Hepatocyte (in vitro differentiated cells): ENCODE data around the gene FNDC3B. TPM values are rescaled to one million over a fixed set of nuclear protein-coding genes. Genes with fewer than 3 reads are reported as not detected.
"Not testable (repeated sequence)": the region's sequence is repeated elsewhere in the genome, so short reads cannot be mapped to it uniquely, and the experiment has no call there.

ENCODE experiments used
- DNase-seq: peaks from one replicate; pipeline ENCODE4 v3.0.0-alpha.2; 2016; ENCODE audit warnings: low spot score
- H2AFZ ChIP-seq: fragments of 200-600 bp; sonication (generic); 2 replicates; pipeline ENCODE4 v1.6.0; 2016; ENCODE audit warnings: antibody characterized with exemption, mild to moderate bottlenecking
- H3K27ac ChIP-seq: fragments of 200-600 bp; sonication (generic); 2 replicates; pipeline ENCODE4 v1.5.1; 2016; ENCODE audit warnings: mild to moderate bottlenecking
- H3K27me3 ChIP-seq: fragments of 200-600 bp; sonication (generic); 2 replicates; pipeline ENCODE4 v1.6.1; 2016
- H3K36me3 ChIP-seq: fragments of 200-600 bp; sonication (generic); replicated peaks from 2 replicates; pipeline ENCODE4 v1.5.1; 2016; ENCODE audit warnings: low read depth; ENCODE audit not compliant: insufficient read depth
- H3K4me1 ChIP-seq: fragments of 200-600 bp; sonication (generic); 2 replicates; pipeline ENCODE4 v1.5.1; 2016; ENCODE audit warnings: mild to moderate bottlenecking, moderate library complexity; ENCODE audit not compliant: insufficient read depth
- H3K4me2 ChIP-seq: fragments of 200-600 bp; sonication (generic); 2 replicates; pipeline ENCODE4 v1.6.0; 2016
- H3K4me3 ChIP-seq: fragments of 200-600 bp; sonication (generic); 2 replicates; pipeline ENCODE4 v1.5.1; 2016; ENCODE audit warnings: mild to moderate bottlenecking
- H3K79me2 ChIP-seq: fragments of 200-600 bp; sonication (generic); 2 replicates; pipeline ENCODE4 v1.6.0; 2017; ENCODE audit warnings: mild to moderate bottlenecking
- H3K9me2 ChIP-seq: fragments of 200-600 bp; sonication (generic); replicated peaks from 2 replicates; pipeline ENCODE4 v1.6.0; 2017; ENCODE audit warnings: mild to moderate bottlenecking; ENCODE audit not compliant: insufficient read depth
- H3K9me3 ChIP-seq: fragments of 200-600 bp; sonication (generic); 2 replicates; pipeline ENCODE4 v1.5.1; 2016; ENCODE audit warnings: low read depth, mild to moderate bottlenecking
- H4K20me1 ChIP-seq: fragments of 200-600 bp; sonication (generic); 2 replicates; pipeline ENCODE4 v1.6.0; 2016; ENCODE audit warnings: mild to moderate bottlenecking; ENCODE audit not compliant: insufficient read depth, poor library complexity, severe bottlenecking
- CTCF ChIP-seq: fragments of 200-600 bp; sonication (generic); IDR thresholded peaks from 2 replicates; pipeline ENCODE4 v1.5.1; 2016; ENCODE audit warnings: antibody characterized with exemption, mild to moderate bottlenecking; ENCODE audit not compliant: poor library complexity
- EZH2 ChIP-seq: fragments of 200-600 bp; sonication (generic); IDR thresholded peaks from 2 replicates; pipeline ENCODE4 v1.6.1; 2016; ENCODE audit warnings: antibody characterized with exemption, mild to moderate bottlenecking, borderline replicate concordance
- EZH2phosphoT487 ChIP-seq: fragments of 200-600 bp; sonication (generic); IDR thresholded peaks from one replicate; pipeline ENCODE4 v1.6.1; 2018; ENCODE audit warnings: antibody characterized with exemption, mild to moderate bottlenecking, low read depth, moderate library complexity; ENCODE audit not compliant: unreplicated experiment, severe bottlenecking
- WGBS: methylation state at CpG from one replicate; pipeline ENCODE4 v1.1.6; 2016; ENCODE audit warnings: low lambda C conversion rate; ENCODE audit errors: missing lambda C conversion rate; 5-methylcytosine and 5-hydroxymethylcytosine counted together
- polyA plus RNA-seq: library from polyadenylated mRNA; unstranded; fragments of >200 nt; fragmentation: Nextera tagmentation; extraction: Ambion mirVana; gene quantifications from 2 replicates; pipeline ENCODE4 v1.2.1, GENCODE V29; 2016
- total RNA-seq: library from RNA; depleted of rRNA; stranded (reverse); fragments of >200 nt; gene quantifications from 2 replicates; pipeline ENCODE4 v1.2.3, GENCODE V29; 2014

FNDC3B gene
- total and polyA plus RNA-seq, 2 experiments from 2014 or later = 61.2 to 113 TPM

DNA sequence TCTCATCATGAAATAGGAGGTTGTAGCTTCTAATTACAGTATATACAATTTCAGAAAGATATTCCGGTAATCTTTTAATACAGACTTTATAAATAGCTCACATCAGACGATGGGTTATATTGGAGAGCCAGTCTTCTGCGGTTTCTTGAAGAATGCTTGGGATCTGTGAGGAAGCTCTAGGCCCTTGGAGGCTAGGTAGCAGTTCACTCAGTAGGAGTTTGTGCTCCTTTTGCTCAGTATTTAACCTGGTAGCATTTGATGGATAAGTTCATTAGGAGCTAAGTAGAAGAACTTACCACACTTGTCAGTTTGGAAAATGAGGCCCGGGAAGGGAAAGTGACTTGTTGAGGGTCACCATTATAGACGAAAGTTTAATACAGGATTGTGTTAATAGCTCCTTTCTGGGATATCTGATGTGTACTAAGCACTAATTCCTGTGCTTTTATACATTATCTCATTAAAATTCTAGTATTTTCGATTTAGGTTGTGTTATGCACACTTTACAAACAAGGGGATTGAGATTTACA, 2.8 kb downstream of the FNDC3B start:
- Histone ChIP-seq H3K4me1 (no peaks in the 10 kb centered on the region), H4K20me1 (peaks cover 55% of the 10 kb centered on the region)

DNA sequence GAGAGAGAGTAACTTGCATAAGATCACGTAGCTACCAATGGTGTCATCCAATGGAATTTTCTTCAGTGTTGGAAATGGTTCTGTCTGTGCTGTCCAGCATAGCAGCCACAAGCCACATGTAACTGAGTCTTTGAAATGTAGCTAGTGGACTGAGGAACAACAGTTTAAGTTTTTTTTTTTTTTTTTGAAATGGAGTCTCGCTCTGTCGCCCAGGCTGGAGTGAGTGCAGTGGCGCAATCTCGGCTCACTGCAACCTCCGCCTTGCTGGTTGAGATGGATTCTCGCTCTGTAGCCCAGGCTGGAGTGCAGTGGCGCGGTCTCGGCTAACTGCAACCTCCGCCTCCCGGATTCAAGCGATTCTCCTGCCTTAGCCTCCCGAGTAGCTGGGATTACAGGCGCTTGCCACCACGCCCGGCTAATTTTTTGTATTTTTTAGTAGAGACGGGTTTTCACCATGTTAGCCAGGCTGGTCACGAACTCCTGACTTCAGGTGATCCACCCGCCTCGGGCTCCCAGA, 3.3 kb downstream of the FNDC3B start:
- DNase-seq, H3K9me2 ChIP-seq, H2AFZ ChIP-seq, H3K4me1 ChIP-seq, H3K27me3 ChIP-seq, H3K36me3 ChIP-seq, H3K9me3 ChIP-seq: not testable (repeated sequence)
- Histone ChIP-seq H4K20me1 (peaks cover 60% of the 10 kb centered on the region), H3K4me3 (peak overlapping the region; percentile 88), H3K27ac (peak overlapping the region; percentile 99), H3K4me2 (peak overlapping the region; percentile 79), H3K79me2 (peaks cover 80% of the 10 kb centered on the region)
- WGBS = 94% methylated on average over 21 of the region's 21 CpGs

More for the DNA sequence above, 2.8 kb downstream of the FNDC3B start:
- no peaks in the 10 kb centered on the region for H3K9me2 ChIP-seq
- peak overlapping the region; percentile 99 for H3K27ac ChIP-seq
- no peaks in the 10 kb centered on the region for H3K27me3 ChIP-seq
- peaks cover 3% of the 10 kb centered on the region for H3K36me3 ChIP-seq
- no peaks in the 10 kb centered on the region for H3K9me3 ChIP-seq
- H3K79me2 ChIP-seq = peaks cover 75% of the 10 kb centered on the region
- DNase-seq = no peak
- WGBS = 76% methylated on average over 6 of the region's 6 CpGs
- no peak for TF ChIP-seq EZH2phosphoT487
- peak overlapping the region; percentile 79 for H3K4me2 ChIP-seq
- peak overlapping the region; percentile 88 for H3K4me3 ChIP-seq
- H2AFZ ChIP-seq = no peak overlapping the region

DNA sequence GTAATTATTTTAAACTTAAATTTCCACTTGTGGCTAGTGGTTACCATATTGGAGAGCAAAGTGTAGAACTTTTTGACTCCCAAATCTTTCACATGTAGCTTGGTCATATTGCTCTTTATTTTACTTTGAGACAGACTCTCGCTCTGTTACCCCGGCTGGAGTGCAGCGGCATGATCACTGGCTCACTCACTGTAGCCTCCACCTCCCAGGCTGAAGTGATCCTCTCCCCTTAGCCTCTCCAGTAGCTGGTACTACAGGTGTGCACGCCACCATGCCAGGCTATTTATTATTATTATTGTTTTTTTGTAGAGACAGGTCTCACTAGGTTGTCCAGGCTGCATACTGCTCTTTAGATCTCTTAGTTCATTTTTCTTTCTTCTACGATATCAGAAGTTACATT, 3.9 kb downstream of the FNDC3B start:
- H3K36me3 ChIP-seq = peaks cover 3% of the 10 kb centered on the region
- DNase-seq = no peak
- H4K20me1 ChIP-seq = peaks cover 65% of the 10 kb centered on the region
- TF ChIP-seq EZH2 (no peak), EZH2phosphoT487 (no peak), CTCF (no peak)
- peaks cover 86% of the 10 kb centered on the region for H3K79me2 ChIP-seq
- no peak overlapping the region for H3K4me3 ChIP-seq
- no peaks in the 10 kb centered on the region for H3K27me3 ChIP-seq
- H3K4me1 ChIP-seq = no peaks in the 10 kb centered on the region
- no peak overlapping the region for H2AFZ ChIP-seq
- H3K27ac ChIP-seq = no peak overlapping the region
- WGBS = 97% methylated on average over 5 of the region's 5 CpGs
- H3K4me2 ChIP-seq = peak overlapping the region; percentile 79
- H3K9me3 ChIP-seq = no peaks in the 10 kb centered on the region
- H3K9me2 ChIP-seq = no peaks in the 10 kb centered on the region

DNA sequence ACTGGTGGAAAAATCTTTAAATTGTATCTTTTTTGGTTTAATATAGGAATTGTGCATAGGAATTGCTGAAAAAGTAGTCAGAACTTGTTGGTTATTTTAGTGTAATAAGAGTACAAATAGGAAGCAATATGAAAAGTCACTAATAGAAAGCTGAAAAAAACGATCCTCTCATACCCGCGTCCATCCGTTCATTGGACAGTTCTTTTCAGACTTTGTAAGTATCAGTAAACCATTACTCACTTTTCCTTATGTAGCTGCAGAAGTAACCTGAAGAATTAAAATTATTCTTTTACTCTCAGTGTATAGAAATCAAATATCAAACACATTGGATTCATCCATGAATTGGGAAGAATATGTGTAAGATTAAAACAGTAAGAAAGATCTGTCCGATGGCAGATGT, 4.4 kb downstream of the FNDC3B start:
- H3K27ac ChIP-seq = no peak overlapping the region
- peaks cover 91% of the 10 kb centered on the region for H3K79me2 ChIP-seq
- no peak for DNase-seq
- no peaks in the 10 kb centered on the region for H3K4me1 ChIP-seq
- no peaks in the 10 kb centered on the region for H3K9me2 ChIP-seq
- H3K9me3 ChIP-seq = no peaks in the 10 kb centered on the region
- peak overlapping the region; percentile 79 for H3K4me2 ChIP-seq
- TF ChIP-seq CTCF (no peak), EZH2phosphoT487 (no peak), EZH2 (no peak)
- H3K4me3 ChIP-seq = no peak overlapping the region
- H2AFZ ChIP-seq = no peak overlapping the region
- peaks cover 70% of the 10 kb centered on the region for H4K20me1 ChIP-seq
- 96% methylated on average over 5 of the region's 5 CpGs for WGBS
- H3K27me3 ChIP-seq = no peaks in the 10 kb centered on the region
- H3K36me3 ChIP-seq = peaks cover 3% of the 10 kb centered on the region
